Measurements from ENCODE around the gene RNASE4. TPM values are rescaled to one million over a fixed set of nuclear protein-coding genes. Genes with fewer than 3 reads are reported as not detected.
A peak's percentile ranks its signal among the peaks of the same experiment; 100 is the strongest.

The RNASE4 gene
- total RNA-seq, 1 experiment from 2014 or later = 5.9 TPM

- BruUV-seq (replicated peaks) = TSS peak; percentile 34
- ATAC-seq (no peak), DNase-seq (peak; percentile 50)
- peak overlapping the region; percentile 94 for H3K4me2 ChIP-seq (ENCODE audit: low read length)
- CTCF ChIA-PET = no interaction called here
- no peaks in the 10 kb centered on the region for H4K20me1 ChIP-seq (ENCODE audit: low read length)
- POLR2A ChIA-PET (ENCODE audit: unreplicated experiment) = no interaction called here
- H3K36me3 ChIP-seq (ENCODE audit: low read depth, low read length) = no peaks in the 10 kb centered on the region
- H3K4me1 ChIP-seq (ENCODE audit: insufficient read depth, low read length) = peaks cover 22% of the 10 kb centered on the region
- no peaks in the 10 kb centered on the region for H3K79me2 ChIP-seq (ENCODE audit: low read length)
- TF ChIP-seq EZH2phosphoT487 (IDR thresholded peaks at IDR 0.05; ENCODE audit: borderline replicate concordance, low read length) (no peak), CTCF (conservative IDR thresholded peaks at IDR 0.05; ENCODE audit: low read depth, low read length) (no peak), EZH2 (IDR thresholded peaks at IDR 0.05; ENCODE audit: low read length, unreplicated experiment) (no peak)
- no peaks in the 10 kb centered on the region for H3K9me2 ChIP-seq (replicated peaks; ENCODE audit: low read length)
- H3K27me3 ChIP-seq (ENCODE audit: low read length) = no peaks in the 10 kb centered on the region
- H3F3A ChIP-seq (ENCODE audit: low read length, unreplicated experiment) = no peaks in the 10 kb centered on the region
- H2AFZ ChIP-seq (ENCODE audit: low read length) = peak overlapping the region; percentile 93
- peak overlapping the region; percentile 88 for H3K9ac ChIP-seq (ENCODE audit: low read length)
- H3K4me3 ChIP-seq (ENCODE audit: low read length) = peak overlapping the region; percentile 85
- intact Hi-C loops (cut with micrococcal nuclease) = no loop called here
- peak overlapping the region; percentile 80 for H3K27ac ChIP-seq (ENCODE audit: low read length)
- H3K9me3 ChIP-seq (ENCODE audit: low read length) = no peaks in the 10 kb centered on the region
Measured at GRCh38 chr14:20684662-20685456, 499 bp downstream of the RNASE4 start.

GRCh38 chr14:20686386-20687143, 2.2 kb downstream of the RNASE4 start:
- no TSS peak for BruUV-seq (replicated peaks)
- intact Hi-C loops (cut with micrococcal nuclease) = loop anchor here (1.0 kb wide), 1 partner anchor 23 kb away; no protein-coding TSS in a partner anchor
- H3K9me3 ChIP-seq (ENCODE audit: low read length) = no peaks in the 10 kb centered on the region
- no peak overlapping the region for H3K9ac ChIP-seq (ENCODE audit: low read length)
- no peak for DNase-seq
- peaks cover 11% of the 10 kb centered on the region for H3K4me1 ChIP-seq (ENCODE audit: insufficient read depth, low read length)
- H3K36me3 ChIP-seq (ENCODE audit: low read depth, low read length) = no peaks in the 10 kb centered on the region
- ChIA-PET CTCF (no interaction called here), POLR2A (ENCODE audit: unreplicated experiment) (no interaction called here)
- H3K9me2 ChIP-seq (replicated peaks; ENCODE audit: low read length) = no peaks in the 10 kb centered on the region
- TF ChIP-seq EZH2phosphoT487 (IDR thresholded peaks at IDR 0.05; ENCODE audit: borderline replicate concordance, low read length) (no peak), EZH2 (IDR thresholded peaks at IDR 0.05; ENCODE audit: low read length, unreplicated experiment) (no peak), CTCF (conservative IDR thresholded peaks at IDR 0.05; ENCODE audit: low read depth, low read length) (no peak)
- no peak overlapping the region for H2AFZ ChIP-seq (ENCODE audit: low read length)
- H3K79me2 ChIP-seq (ENCODE audit: low read length) = no peaks in the 10 kb centered on the region
- H3F3A ChIP-seq (ENCODE audit: low read length, unreplicated experiment) = no peaks in the 10 kb centered on the region
- no peak overlapping the region for H3K4me3 ChIP-seq (ENCODE audit: low read length)
- no peak overlapping the region for H3K27ac ChIP-seq (ENCODE audit: low read length)
- H3K4me2 ChIP-seq (ENCODE audit: low read length) = peak overlapping the region; percentile 10; the same call in 1 of the 2 replicates
- no peaks in the 10 kb centered on the region for H4K20me1 ChIP-seq (ENCODE audit: low read length)
- H3K27me3 ChIP-seq (ENCODE audit: low read length) = no peaks in the 10 kb centered on the region
- no peak for ATAC-seq

Data from PC-3 (cell line).